ENCODE measurements around the gene KIAA0232.

DNA sequence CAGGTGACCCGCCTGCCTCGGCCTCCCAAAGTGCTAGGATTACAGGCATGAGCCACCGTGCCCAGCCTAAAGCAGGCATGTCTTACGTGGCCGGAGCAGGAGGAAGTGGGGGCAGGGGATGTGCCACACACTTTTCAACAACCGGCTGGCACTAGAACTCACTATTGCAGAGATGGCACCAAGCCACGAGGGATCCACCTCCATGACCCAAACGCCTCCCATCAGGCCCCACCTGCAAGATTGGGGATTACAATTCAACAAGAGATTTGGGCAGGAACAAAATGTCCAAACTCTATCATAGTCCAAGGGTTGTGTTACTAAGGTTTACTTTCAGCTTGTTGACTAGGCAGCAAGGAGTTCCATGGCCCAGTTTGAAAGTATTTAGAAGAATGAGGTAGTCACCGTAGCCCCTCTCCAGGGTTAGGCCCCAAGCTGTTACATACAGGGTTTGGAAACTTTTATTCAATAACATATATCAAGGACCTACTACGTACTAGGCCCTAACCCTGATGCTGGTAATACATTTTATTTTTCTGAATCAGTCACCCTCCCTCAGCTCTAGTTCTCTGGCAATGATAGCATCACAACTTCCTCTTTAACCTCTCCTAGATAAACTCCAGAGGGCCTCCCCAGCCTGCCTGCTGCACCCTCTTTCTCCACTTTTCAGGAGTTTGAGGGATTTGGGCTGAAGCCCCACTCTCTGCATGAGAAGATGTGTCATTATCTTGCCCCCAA lies 109.1 kb downstream of the KIAA0232 start:
- TF ChIP-seq, protein P1, sequence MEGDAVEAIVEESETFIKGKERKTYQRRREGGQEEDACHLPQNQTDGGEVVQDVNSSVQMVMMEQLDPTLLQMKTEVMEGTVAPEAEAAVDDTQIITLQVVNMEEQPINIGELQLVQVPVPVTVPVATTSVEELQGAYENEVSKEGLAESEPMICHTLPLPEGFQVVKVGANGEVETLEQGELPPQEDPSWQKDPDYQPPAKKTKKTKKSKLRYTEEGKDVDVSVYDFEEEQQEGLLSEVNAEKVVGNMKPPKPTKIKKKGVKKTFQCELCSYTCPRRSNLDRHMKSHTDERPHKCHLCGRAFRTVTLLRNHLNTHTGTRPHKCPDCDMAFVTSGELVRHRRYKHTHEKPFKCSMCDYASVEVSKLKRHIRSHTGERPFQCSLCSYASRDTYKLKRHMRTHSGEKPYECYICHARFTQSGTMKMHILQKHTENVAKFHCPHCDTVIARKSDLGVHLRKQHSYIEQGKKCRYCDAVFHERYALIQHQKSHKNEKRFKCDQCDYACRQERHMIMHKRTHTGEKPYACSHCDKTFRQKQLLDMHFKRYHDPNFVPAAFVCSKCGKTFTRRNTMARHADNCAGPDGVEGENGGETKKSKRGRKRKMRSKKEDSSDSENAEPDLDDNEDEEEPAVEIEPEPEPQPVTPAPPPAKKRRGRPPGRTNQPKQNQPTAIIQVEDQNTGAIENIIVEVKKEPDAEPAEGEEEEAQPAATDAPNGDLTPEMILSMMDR (IDR thresholded peaks at IDR 0.05; ENCODE audit: borderline replicate concordance, extremely low read depth, low read length, poor library complexity, severe bottlenecking): no peak
- no peak for TF ChIP-seq EZH2 (IDR thresholded peaks at IDR 0.05; ENCODE audit: borderline replicate concordance, low read depth, low read length, severe bottlenecking)
